H1 (cell line): ENCODE results near the gene COL5A2. TPM values are rescaled to one million over a fixed set of nuclear protein-coding genes. Genes with fewer than 3 reads are reported as not detected.

ENCODE experiments used
- CTCF ChIA-PET: fragments of 300-600 bp; sonication (Branson Sonifier 250); formaldehyde crosslinking; loops from one replicate; lab custom pipeline; 2021; ENCODE audit not compliant: partially characterized antibody; lab: Charles Lee
- POLR2A ChIA-PET: fragments of 300-600 bp; sonication (Branson Sonifier 250); formaldehyde crosslinking; loops from one replicate; lab custom pipeline; 2021; ENCODE audit warnings: inconsistent platforms; ENCODE audit not compliant: partially characterized antibody; lab: Charles Lee
- DNase-seq, 2 experiments: peaks; one replicate each; pipeline versions ENCODE4 v3.0.0 to v3.0.0-alpha.2; 2010 to 2022; ENCODE audit warnings: low spot score in 2 of 2, low read depth in 1 of 2, mixed read lengths in 1 of 2
- FAIRE-seq: peaks from 2 replicates; lab custom pipeline; 2011; peaks lifted over from hg19 to GRCh38; lab: Jason Lieb, UNC
- H2AFZ ChIP-seq: 2 replicates; pipeline ENCODE4 v1.8.1; 2012; ENCODE audit warnings: low read length, inconsistent platforms
- H2AK5ac ChIP-seq: 2 replicates; pipeline ENCODE4 v1.6.1; 2013; ENCODE audit warnings: low read depth, low read length
- H2BK120ac ChIP-seq: replicated peaks from 2 replicates; pipeline ENCODE3; 2013; ENCODE audit warnings: low read depth, low read length, inconsistent platforms
- H2BK12ac ChIP-seq: 2 replicates; pipeline ENCODE4 v1.6.1; 2013; ENCODE audit warnings: low read depth, low read length
- H2BK15ac ChIP-seq: 2 replicates; pipeline ENCODE4 v1.6.1; 2013; ENCODE audit warnings: low read length
- H2BK20ac ChIP-seq: 2 replicates; pipeline ENCODE4 v1.6.1; 2013; ENCODE audit warnings: low read length
- H2BK5ac ChIP-seq: 2 replicates; pipeline ENCODE4 v1.6.1; 2013; ENCODE audit warnings: low read depth, low read length
- H3K14ac ChIP-seq: 2 replicates; pipeline ENCODE4 v1.6.1; 2013; ENCODE audit warnings: inconsistent platforms; ENCODE audit not compliant: insufficient read length
- H3K18ac ChIP-seq: 2 replicates; pipeline ENCODE4 v1.6.1; 2013; ENCODE audit warnings: low read length; ENCODE audit errors: extremely low read depth
- H3K23ac ChIP-seq: 2 replicates; pipeline ENCODE4 v1.6.1; 2013; ENCODE audit warnings: inconsistent platforms; ENCODE audit not compliant: insufficient read length
- H3K23me2 ChIP-seq: 2 replicates; pipeline ENCODE4 v1.6.1; 2013; ENCODE audit warnings: low read depth, low read length
- H3K27ac ChIP-seq: 2 replicates; pipeline ENCODE4 v1.6.1; 2011; ENCODE audit warnings: low read depth, low read length, inconsistent platforms
- H3K27me3 ChIP-seq, 4 experiments: replicated peaks in 1 of 4; 1 replicate in 1 of 4; 2 replicates in 3 of 4; pipeline versions ENCODE4 v1.6.1 to v1.8.1; 2011 to 2013; ENCODE audit warnings: low read length in 3 of 4, mild to moderate bottlenecking in 3 of 4, inconsistent platforms in 2 of 4, mixed read lengths in 2 of 4, moderate library complexity in 1 of 4; ENCODE audit not compliant: control insufficient read depth in 3 of 4, insufficient read depth in 3 of 4; ENCODE audit errors: extremely low read depth in 1 of 4
- H3K36me3 ChIP-seq, 4 experiments: 2 replicates each; pipeline versions ENCODE4 v1.6.1 to v1.8.1; 2011 to 2013; ENCODE audit warnings: mild to moderate bottlenecking in 4 of 4, low read length in 3 of 4, moderate library complexity in 2 of 4, control low read depth in 1 of 4, inconsistent platforms in 1 of 4; ENCODE audit not compliant: insufficient read depth in 4 of 4, control insufficient read depth in 2 of 4
- H3K4ac ChIP-seq: replicated peaks from 2 replicates; pipeline ENCODE3; 2013; ENCODE audit warnings: low read length, low read depth, mixed read lengths, inconsistent platforms; ENCODE audit not compliant: insufficient read length
- H3K4me1 ChIP-seq, 4 experiments: replicated peaks in 1 of 4; 1 replicate in 1 of 4; 2 replicates in 3 of 4; pipeline versions ENCODE4 v1.6.1 to v1.8.1; 2011 to 2013; ENCODE audit warnings: low read length in 3 of 4, inconsistent platforms in 2 of 4, mixed read lengths in 1 of 4; ENCODE audit not compliant: insufficient read depth in 4 of 4, control insufficient read depth in 3 of 4
- H3K4me2 ChIP-seq, 2 experiments: 2 replicates each; pipeline versions ENCODE4 v1.6.1 to v1.8.1; 2011 to 2013; ENCODE audit warnings: low read depth in 2 of 2, low read length in 2 of 2, control low read depth in 1 of 2, inconsistent platforms in 1 of 2, mild to moderate bottlenecking in 1 of 2; ENCODE audit not compliant: insufficient read depth in 1 of 2
- H3K4me3 ChIP-seq, 4 experiments: fragments of 200-600, 300-600 bp in 1 of 4; sonication (generic), shearing (Covaris generic), sonication (Bioruptor Twin) in 1 of 4; 2 replicates each; pipeline versions ENCODE4 v1.5.1 to v1.8.1; 2011 to 2016; ENCODE audit warnings: low read length in 4 of 4, low read depth in 3 of 4, control low read depth in 2 of 4, inconsistent platforms in 2 of 4, mild to moderate bottlenecking in 2 of 4, mixed read lengths in 1 of 4, moderate library complexity in 1 of 4; ENCODE audit not compliant: insufficient read depth in 2 of 4; ENCODE audit errors: extremely low read depth in 1 of 4
- H3K56ac ChIP-seq: replicated peaks from 2 replicates; pipeline ENCODE3; 2013; ENCODE audit warnings: low read depth, mild to moderate bottlenecking, mixed read lengths, low read length, inconsistent platforms; ENCODE audit not compliant: insufficient read length
- H3K79me1 ChIP-seq: 2 replicates; pipeline ENCODE4 v1.6.1; 2013; ENCODE audit warnings: low read depth, low read length, control low read depth
- H3K79me2 ChIP-seq, 2 experiments: 2 replicates each; pipeline versions ENCODE4 v1.6.1 to v1.8.1; 2012 to 2013; ENCODE audit warnings: low read length in 2 of 2, mild to moderate bottlenecking in 2 of 2, inconsistent platforms in 1 of 2; ENCODE audit not compliant: insufficient read depth in 2 of 2, control insufficient read depth in 1 of 2
- H3K9ac ChIP-seq, 4 experiments: replicated peaks in 1 of 4; 1 replicate in 1 of 4; 2 replicates in 3 of 4; pipeline versions ENCODE4 v1.6.1 to v1.8.1; 2011 to 2013; ENCODE audit warnings: low read depth in 3 of 4, low read length in 3 of 4, control low read depth in 2 of 4, mild to moderate bottlenecking in 2 of 4, moderate library complexity in 2 of 4, inconsistent platforms in 1 of 4; ENCODE audit errors: extremely low read depth in 1 of 4
- H3K9me3 ChIP-seq, 2 experiments: 2 replicates each; pipeline versions ENCODE4 v1.6.1 to v1.8.1; 2012 to 2013; ENCODE audit warnings: mild to moderate bottlenecking in 2 of 2, moderate library complexity in 2 of 2, control low read depth in 1 of 2, inconsistent platforms in 1 of 2, low read depth in 1 of 2, low read length in 1 of 2, mixed read lengths in 1 of 2; ENCODE audit not compliant: insufficient read depth in 2 of 2
- H4K20me1 ChIP-seq, 2 experiments: replicated peaks in 1 of 2; 2 replicates each; pipeline versions ENCODE3 to v1.8.1; 2011 to 2013; ENCODE audit warnings: inconsistent platforms in 2 of 2, low read length in 2 of 2, mild to moderate bottlenecking in 1 of 2; ENCODE audit not compliant: insufficient read depth in 2 of 2, control insufficient read depth in 1 of 2
- H4K5ac ChIP-seq: 2 replicates; pipeline ENCODE4 v1.6.1; 2013; ENCODE audit warnings: low read length, low read depth, mixed read lengths, inconsistent platforms; ENCODE audit not compliant: insufficient read length
- H4K8ac ChIP-seq: 2 replicates; pipeline ENCODE4 v1.8.0; 2013; ENCODE audit warnings: mild to moderate bottlenecking, moderate library complexity, low read length, inconsistent platforms; ENCODE audit not compliant: insufficient read depth; ENCODE audit errors: extremely low read depth
- H4K91ac ChIP-seq: replicated peaks from 2 replicates; pipeline ENCODE3; 2013; ENCODE audit warnings: low read length, mixed read lengths, inconsistent platforms; ENCODE audit not compliant: insufficient read length
- ATF2 ChIP-seq: IDR thresholded peaks from 2 replicates; pipeline ENCODE4 v1.6.1; 2012; ENCODE audit warnings: low read length, inconsistent platforms
- CEBPB ChIP-seq: IDR thresholded peaks from 2 replicates; pipeline ENCODE4 v1.6.1; 2012; ENCODE audit warnings: low read depth, low read length
- CHD2 ChIP-seq: IDR thresholded peaks from 2 replicates; pipeline ENCODE4 v1.6.1; 2012; ENCODE audit warnings: low read length, improper control_type of control experiment
- EZH2 ChIP-seq: fragments of 200-600 bp; sonication (generic); IDR thresholded peaks from 2 replicates; pipeline ENCODE4 v1.7.1; 2012; ENCODE audit warnings: low read depth, mild to moderate bottlenecking, moderate library complexity, low read length, inconsistent platforms; ENCODE audit not compliant: severe bottlenecking
- JUND ChIP-seq: IDR thresholded peaks from 2 replicates; pipeline ENCODE4 v1.6.1; 2011; ENCODE audit warnings: mild to moderate bottlenecking, improper control_type of control experiment, low read length
- RBBP5 ChIP-seq: IDR thresholded peaks from 2 replicates; pipeline ENCODE4 v1.7.1; 2012; ENCODE audit warnings: low read depth, mild to moderate bottlenecking, inconsistent platforms, low read length, moderate library complexity, borderline replicate concordance
- SAP30 ChIP-seq: fragments of 300-600 bp; sonication (generic); IDR thresholded peaks from 2 replicates; pipeline ENCODE4 v1.7.1; 2012; ENCODE audit warnings: low read length, moderate library complexity, mild to moderate bottlenecking, inconsistent platforms; ENCODE audit not compliant: insufficient read depth, insufficient replicate concordance
- SIRT6 ChIP-seq: IDR thresholded peaks from one replicate; pipeline ENCODE4 v1.7.1; 2012; ENCODE audit warnings: low read length, inconsistent platforms
- TAF1 ChIP-seq: IDR thresholded peaks from 2 replicates; pipeline ENCODE4 v1.6.1; 2011; ENCODE audit warnings: mild to moderate bottlenecking, low read depth, low read length
- TCF12 ChIP-seq: IDR thresholded peaks from 2 replicates; pipeline ENCODE4 v1.6.1; 2011; ENCODE audit warnings: low read depth, mild to moderate bottlenecking, low read length
- WGBS, 2 experiments: shearing (Covaris generic) in 1 of 2; methylation state at CpG; one replicate each; pipeline versions ENCODE4 v1.1.6 to v1.1.7; 2013 to 2015; ENCODE audit warnings: low lambda C conversion rate in 2 of 2, mixed read lengths in 2 of 2, inconsistent platforms in 1 of 2, low coverage in 1 of 2, missing lambda C conversion rate in 1 of 2; ENCODE audit not compliant: insufficient replicate concordance in 2 of 2, insufficient coverage in 1 of 2, insufficient read length in 1 of 2; ENCODE audit errors: extremely low coverage in 1 of 2, missing lambda C conversion rate in 1 of 2; 5-methylcytosine and 5-hydroxymethylcytosine counted together
- polyA plus RNA-seq, 7 experiments: library from polyadenylated mRNA; depleted of rRNA in 3 of 7; stranded (reverse) in 5 of 7; unstranded in 2 of 7; fragments of >200 nt in 5 of 7; fragments of 200-250 nt in 2 of 7; gene quantifications; 1 replicate in 5 of 7; 2 replicates in 1 of 7; 4 replicates in 1 of 7; pipeline versions ENCODE4 v1.2.1 to v1.2.3, GENCODE V29; 2011 to 2013; ENCODE audit warnings: missing spikeins in 2 of 7, mixed read lengths in 2 of 7
- total RNA-seq: library from RNA; stranded (reverse); fragmentation: NEBNext Ultra II Directional; extraction: Animal tissue kit (Norgen Biotek cat#: 25700); gene quantifications from 2 replicates; pipeline ENCODE4 v1.2.1, GENCODE V29; 2021

COL5A2 gene
- total and polyA plus RNA-seq, 2 of the 8 experiments (the other 6 are each of a cell fraction or from before 2014, with no cell fraction given), result 4.7 to 24.2 TPM

- Histone ChIP-seq H2AK5ac (no peak overlapping the region), H3K4ac (no peak overlapping the region), H3K36me3 (no peaks in the 10 kb centered on the region), H2BK5ac (no peak overlapping the region), H3K79me1 (no peaks in the 10 kb centered on the region), H2BK15ac (no peak overlapping the region), H3K56ac (no peak overlapping the region), H3K27ac (no peak overlapping the region), H4K5ac (no peak overlapping the region), H2BK120ac (no peak overlapping the region), H2AFZ (no peak overlapping the region), H3K4me2 (no peak overlapping the region), H3K9ac (no peak overlapping the region), H4K91ac (no peak overlapping the region), H4K20me1 (no peaks in the 10 kb centered on the region), H2BK20ac (no peak overlapping the region), H3K4me1 (peaks cover 0 to under 1% (median 0%) of the 10 kb centered on the region in 4 experiments; a peak in 1 of 7 replicates), H4K8ac (no peak overlapping the region), H3K23ac (no peak overlapping the region), H3K9me3 (no peaks in the 10 kb centered on the region), H3K4me3 (no peak overlapping the region), H3K18ac (no peak overlapping the region), H3K23me2 (no peaks in the 10 kb centered on the region), H3K79me2 (no peaks in the 10 kb centered on the region), H3K14ac (no peak overlapping the region), H2BK12ac (no peak overlapping the region), H3K27me3 (no peaks in the 10 kb centered on the region)
- DNase-seq (no peak), FAIRE-seq (no peak)
- no peak for TF ChIP-seq RBBP5
- TF ChIP-seq TCF12, result no peak
- TF ChIP-seq TAF1, result no peak
- TF ChIP-seq SIRT6, result no peak
- no peak for TF ChIP-seq EZH2
- no peak for TF ChIP-seq JUND
- no peak for TF ChIP-seq SAP30
- TF ChIP-seq CHD2, result no peak
- no peak for TF ChIP-seq CEBPB
- no peak for TF ChIP-seq ATF2
- 41% methylated on average over 1 of the region's 1 CpG; no CpG with 5 or more reads in 1 of the 2 experiments for WGBS, 2 experiments
- POLR2A ChIA-PET, result no interaction called here
- CTCF ChIA-PET, result interaction anchor here (1.5 kb wide), 1 partner anchor 30 kb away, joined by 6 read pairs; no protein-coding TSS in a partner anchor
These were observed 31.6 kb downstream of the COL5A2 start for GRCh38 chr2:189147989-189148388.
